Neural crest cell (in vitro differentiated cells): Measurements from ENCODE around the gene FLYWCH2. TPM values are rescaled to one million over a fixed set of nuclear protein-coding genes. Genes with fewer than 3 reads are reported as not detected.

ENCODE experiments used
- DNase-seq: peaks from one replicate; pipeline ENCODE4 v3.0.0; 2021; ENCODE audit warnings: low read depth, mixed read lengths, low spot score
- H3K27ac Mint-ChIP-seq: one replicate; pipeline ENCODE4 v1.8.0; 2021; ENCODE audit warnings: mild to moderate bottlenecking, mixed read lengths; ENCODE audit not compliant: unreplicated experiment
- H3K27me3 Mint-ChIP-seq: 2 replicates; pipeline ENCODE4 v1.8.0; 2021; ENCODE audit warnings: low read depth, mild to moderate bottlenecking, mixed read lengths
- H3K36me3 Mint-ChIP-seq: 2 replicates; pipeline ENCODE4 v1.8.0; 2021; ENCODE audit warnings: low read depth, mild to moderate bottlenecking, mixed read lengths
- H3K4me1 Mint-ChIP-seq: 2 replicates; pipeline ENCODE4 v1.8.0; 2021; ENCODE audit warnings: mixed read lengths
- H3K4me3 Mint-ChIP-seq: one replicate; pipeline ENCODE4 v1.8.0; 2021; ENCODE audit warnings: mild to moderate bottlenecking, mixed read lengths
- H3K9me3 Mint-ChIP-seq: 2 replicates; pipeline ENCODE4 v1.8.0; 2021; ENCODE audit warnings: mixed read lengths
- CTCF ChIP-seq: fragments of 200-600 bp; sonication (generic); conservative IDR thresholded peaks from 2 replicates; pipeline ENCODE4 v1.5.0; 2021; ENCODE audit warnings: antibody characterized with exemption, mild to moderate bottlenecking
- total RNA-seq: library from RNA; stranded (reverse); gene quantifications from 2 replicates; pipeline ENCODE4 v1.2.1, GENCODE V29; 2021

Gene FLYWCH2
- total RNA-seq, 1 donor from 2014 or later = 32.3 TPM

GRCh38 chr16:2836646-2837508, 46.1 kb upstream of the FLYWCH2 start:
- Mint-ChIP-seq H3K27me3 (peaks cover 45% of the 10 kb centered on the region), H3K27ac (no peak overlapping the region), H3K36me3 (no peaks in the 10 kb centered on the region), H3K4me3 (no peak overlapping the region), H3K4me1 (peaks cover 9% of the 10 kb centered on the region), H3K9me3 (no peaks in the 10 kb centered on the region)
- no peak for DNase-seq
- no peak for TF ChIP-seq CTCF

DNA sequence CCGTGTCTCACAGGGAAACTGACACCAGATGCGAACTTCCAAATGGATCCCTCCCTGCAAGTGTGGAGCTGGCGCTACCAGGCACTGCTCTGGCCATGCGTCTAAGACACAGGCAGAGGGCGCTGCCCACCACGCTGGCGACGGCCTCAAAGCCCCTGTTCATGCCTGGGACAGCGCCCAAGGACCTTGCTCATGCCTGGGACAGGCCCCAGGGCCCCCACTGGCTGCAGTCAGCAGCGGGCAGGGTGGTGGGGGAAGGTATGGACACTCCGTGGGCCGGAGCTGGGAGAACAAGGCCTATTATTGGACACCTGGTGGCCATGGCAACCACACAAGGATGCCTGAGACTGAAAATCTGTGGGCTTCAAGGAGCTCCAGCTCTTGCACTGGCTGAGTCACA, 44.1 kb upstream of the FLYWCH2 start:
- Mint-ChIP-seq H3K9me3 (no peaks in the 10 kb centered on the region), H3K36me3 (no peaks in the 10 kb centered on the region), H3K27ac (no peak overlapping the region), H3K4me1 (peaks cover 9% of the 10 kb centered on the region), H3K27me3 (peaks cover 47% of the 10 kb centered on the region), H3K4me3 (no peak overlapping the region)
- peak; percentile 58 for DNase-seq
- peak; percentile 87 for TF ChIP-seq CTCF

DNA sequence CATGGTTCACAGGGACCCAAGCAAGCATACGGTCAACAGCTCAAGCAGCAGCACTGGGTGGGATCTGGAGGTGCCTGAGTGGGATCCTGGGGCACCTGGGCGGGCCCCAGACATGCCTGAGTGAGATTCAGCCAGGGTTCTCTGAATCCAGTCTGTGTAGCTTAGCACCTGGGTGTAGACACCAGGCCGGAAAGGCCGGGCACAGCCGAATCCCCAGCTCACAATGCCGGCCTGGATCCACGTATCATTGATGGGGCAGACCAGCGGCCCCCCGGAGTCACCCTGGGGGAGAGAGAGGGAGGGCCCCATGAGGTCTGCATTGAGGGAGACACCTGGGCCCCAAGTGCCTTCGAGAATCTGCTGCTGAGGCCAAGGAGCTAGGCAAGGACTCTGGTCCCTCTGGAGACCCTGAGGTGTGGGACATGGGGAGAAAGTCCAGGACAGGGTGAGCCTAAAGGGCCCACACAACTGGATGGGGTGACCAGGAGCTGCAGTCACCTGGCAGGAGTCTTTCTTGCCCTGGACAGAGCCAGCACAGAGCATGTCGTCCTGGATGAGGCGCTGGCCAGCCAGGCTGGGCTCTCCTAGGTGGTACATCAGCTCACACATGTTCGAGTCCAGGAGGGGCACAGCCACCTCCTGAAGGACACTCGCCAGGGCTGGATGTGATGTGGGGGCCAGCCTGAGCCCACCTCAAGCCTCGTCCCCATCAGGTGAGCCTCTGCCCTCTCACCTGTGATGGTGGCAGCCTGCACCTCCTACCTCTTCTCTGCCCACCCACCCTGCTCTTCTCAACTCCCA, 43.2 kb upstream of the FLYWCH2 start:
- no peak overlapping the region for H3K27ac Mint-ChIP-seq
- TF ChIP-seq CTCF = no peak
- H3K4me1 Mint-ChIP-seq = peaks cover 9% of the 10 kb centered on the region
- no peaks in the 10 kb centered on the region for H3K36me3 Mint-ChIP-seq
- no peak for DNase-seq
- no peaks in the 10 kb centered on the region for H3K9me3 Mint-ChIP-seq
- H3K4me3 Mint-ChIP-seq = no peak overlapping the region
- peaks cover 49% of the 10 kb centered on the region for H3K27me3 Mint-ChIP-seq

- Mint-ChIP-seq H3K27me3 (peaks cover 50% of the 10 kb centered on the region), H3K36me3 (no peaks in the 10 kb centered on the region), H3K27ac (no peak overlapping the region), H3K4me1 (peaks cover 9% of the 10 kb centered on the region), H3K9me3 (no peaks in the 10 kb centered on the region), H3K4me3 (no peak overlapping the region)
- DNase-seq = no peak
- TF ChIP-seq CTCF = no peak
Measured at GRCh38 chr16:2840914-2841313, 42.1 kb upstream of the FLYWCH2 start.

DNA sequence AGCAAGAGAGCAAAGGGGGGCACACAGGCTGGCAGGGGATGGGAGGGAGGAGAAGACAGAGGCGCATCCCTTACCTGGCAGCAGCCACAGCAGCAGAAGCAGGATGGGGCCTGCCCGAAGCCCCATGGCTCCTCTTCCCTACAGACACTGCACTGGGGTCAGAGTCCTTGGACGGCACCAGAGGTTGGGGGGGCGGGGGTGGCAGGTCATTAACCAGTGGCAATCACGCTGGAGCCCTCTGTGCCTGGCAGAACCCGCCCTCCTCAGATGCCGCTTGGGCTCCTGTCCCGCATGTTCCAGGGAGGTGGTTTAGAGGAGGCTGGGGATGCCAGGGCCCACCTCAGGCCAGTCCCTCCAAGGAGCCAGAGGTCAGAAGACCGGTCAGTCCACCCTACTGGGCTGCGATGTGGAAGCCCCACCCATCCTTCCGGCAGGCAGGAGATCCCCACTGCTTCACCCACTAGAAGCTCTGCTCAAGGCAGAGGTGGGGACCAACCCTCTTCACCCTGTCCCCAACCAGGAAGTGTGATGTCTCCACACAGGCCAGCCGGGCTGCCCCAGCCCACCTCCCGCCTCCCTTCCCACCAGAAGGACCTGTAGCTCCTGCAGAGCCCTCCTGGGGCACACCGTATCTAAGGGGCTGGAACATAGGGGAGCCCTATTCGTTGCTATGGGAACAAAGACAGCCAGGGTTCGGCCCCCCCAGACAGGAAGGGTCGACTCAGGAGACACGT, 41.2 kb upstream of the FLYWCH2 start:
- peaks cover 44% of the 10 kb centered on the region for H3K27me3 Mint-ChIP-seq
- H3K9me3 Mint-ChIP-seq = no peaks in the 10 kb centered on the region
- DNase-seq = no peak
- no peak overlapping the region for H3K4me3 Mint-ChIP-seq
- H3K27ac Mint-ChIP-seq = no peak overlapping the region
- no peaks in the 10 kb centered on the region for H3K36me3 Mint-ChIP-seq
- TF ChIP-seq CTCF = no peak
- peaks cover 8% of the 10 kb centered on the region for H3K4me1 Mint-ChIP-seq
